Measurements from ENCODE around the gene GAB2.
"Not testable (repeated sequence)": the region's sequence is repeated elsewhere in the genome, so short reads cannot be mapped to it uniquely, and the experiment has no call there.

GAB2 gene

DNA sequence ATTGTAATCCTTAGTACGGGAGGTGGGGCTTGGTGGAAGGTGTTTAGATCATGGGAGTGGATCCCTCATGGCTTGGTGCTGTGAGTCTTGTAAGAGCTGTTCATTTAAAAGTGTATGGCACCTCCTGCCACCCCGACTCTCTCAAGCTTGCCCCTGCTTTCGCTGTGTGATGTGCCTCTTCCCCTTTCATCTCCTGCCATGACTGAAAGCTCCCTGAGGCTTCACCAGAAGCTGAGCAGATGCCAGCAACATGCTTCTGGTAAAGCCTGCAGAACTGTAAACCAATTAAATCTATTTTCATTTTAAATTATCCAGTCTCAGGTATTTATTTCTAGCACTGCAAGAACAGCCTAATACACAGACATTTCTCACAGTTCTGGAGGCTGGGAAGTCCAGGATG is 40.8 kb downstream of the GAB2 start:
- in situ Hi-C loops (cut with MboI; ENCODE audit: low pct_unique_long_range_greater_than_20kb, low sequenced_read_pairs), result no loop called here
- DNase-seq, result no peak

DNA sequence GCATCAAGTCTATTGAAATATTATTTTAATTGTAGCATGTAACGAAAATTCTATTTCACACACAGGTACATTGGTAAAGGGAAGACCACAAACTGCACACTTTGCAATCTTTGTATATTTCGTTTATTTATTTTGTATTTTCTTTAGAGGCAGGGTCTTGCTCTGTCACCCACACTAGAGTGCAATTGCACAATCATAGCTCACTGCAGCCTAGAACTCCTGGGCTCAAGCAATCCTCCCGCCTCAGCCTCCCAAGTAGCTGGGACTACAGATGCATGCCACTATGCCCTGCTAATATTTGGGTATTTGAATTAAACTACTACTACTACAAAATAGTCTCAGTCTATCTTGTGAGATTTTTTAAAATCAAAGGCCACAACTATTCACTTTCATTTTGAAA is 42.7 kb downstream of the GAB2 start:
- in situ Hi-C loops (cut with MboI; ENCODE audit: low pct_unique_long_range_greater_than_20kb, low sequenced_read_pairs), result no loop called here

DNA sequence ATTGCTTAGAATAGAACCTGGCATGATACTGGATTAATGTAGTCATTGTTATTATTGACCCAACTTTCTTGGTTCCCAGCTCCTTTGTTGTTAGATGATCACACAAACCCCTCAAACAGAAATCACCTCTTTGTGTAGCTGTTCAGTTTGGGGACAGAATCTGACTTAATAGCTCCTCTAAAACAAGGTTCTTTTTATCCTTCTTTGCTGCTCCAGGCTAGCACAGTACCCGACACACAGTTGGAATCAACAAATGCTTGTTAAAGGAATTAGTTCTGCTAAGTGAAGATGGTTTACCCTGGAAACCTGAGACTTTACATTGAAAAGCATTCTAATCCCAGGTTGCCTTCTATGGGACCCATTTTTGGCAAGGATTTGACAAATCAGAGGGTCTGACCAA is 43.9 kb downstream of the GAB2 start:
- in situ Hi-C loops (cut with MboI; ENCODE audit: low pct_unique_long_range_greater_than_20kb, low sequenced_read_pairs), result no loop called here
- no peak for DNase-seq

More for the DNA sequence above, 42.7 kb downstream of the GAB2 start:
- DNase-seq, result no peak

DNA sequence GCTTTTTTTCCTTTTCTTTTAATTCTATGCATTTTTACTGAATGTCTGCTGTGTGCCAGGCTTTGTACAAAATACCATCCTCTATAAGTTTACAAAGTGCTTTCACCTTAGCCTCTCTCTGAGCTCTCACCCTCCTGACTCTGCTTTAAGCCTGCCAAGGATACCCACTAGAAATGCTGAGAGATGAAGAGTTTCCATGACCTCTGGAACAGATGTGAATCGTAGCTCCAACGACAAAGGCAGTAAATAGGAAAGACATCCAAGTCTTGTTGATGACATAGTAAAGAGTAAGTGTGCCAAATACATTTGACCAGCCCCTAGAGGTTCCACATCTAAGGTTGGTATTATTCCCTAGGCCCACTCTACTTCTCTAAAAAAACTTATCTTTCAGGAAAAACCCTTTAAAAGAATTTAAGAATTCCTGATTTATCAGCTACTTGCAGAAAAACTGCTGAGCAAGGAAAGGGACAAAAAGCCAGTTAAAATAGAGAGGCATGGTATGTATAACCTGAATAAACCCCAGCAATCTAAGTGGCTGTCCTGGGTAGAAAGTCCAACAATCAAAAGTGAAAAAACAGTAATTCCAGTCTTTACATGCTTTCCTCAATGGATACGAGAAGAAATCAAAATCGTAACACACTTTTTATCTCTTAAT is 45.4 kb downstream of the GAB2 start:
- in situ Hi-C loops (cut with MboI; ENCODE audit: low pct_unique_long_range_greater_than_20kb, low sequenced_read_pairs), result no loop called here
- no peak for DNase-seq

DNA sequence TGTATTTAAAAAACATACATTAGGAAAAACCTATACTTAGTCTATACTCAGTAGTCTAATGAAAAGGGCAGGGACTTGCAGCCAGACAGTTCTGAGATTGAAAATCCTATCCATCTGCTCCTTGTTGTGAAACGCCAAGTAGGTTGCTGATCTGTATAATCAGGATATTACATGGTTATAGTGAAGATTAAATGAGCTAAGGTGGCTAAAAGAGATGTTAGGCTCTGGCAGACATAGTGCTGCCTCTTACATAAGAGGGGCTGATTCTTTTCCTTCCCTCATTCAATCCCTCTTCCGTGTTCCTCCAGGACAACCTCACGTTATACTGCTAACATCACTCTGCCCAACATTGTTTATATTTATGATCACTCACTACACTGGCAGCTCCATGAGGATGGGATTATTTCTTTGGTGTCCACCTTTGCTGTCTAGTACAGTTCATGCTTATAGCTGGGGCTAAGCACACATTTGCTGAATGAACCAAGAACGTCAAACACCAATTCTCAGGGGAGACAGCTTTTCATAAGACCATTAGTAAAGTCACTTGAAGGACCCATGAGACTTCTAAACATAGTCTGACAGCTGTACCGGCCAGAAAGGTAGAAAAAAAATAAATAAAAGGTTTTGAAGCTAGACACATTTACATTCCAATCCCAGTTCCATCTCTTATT is 46.3 kb downstream of the GAB2 start:
- in situ Hi-C loops (cut with MboI; ENCODE audit: low pct_unique_long_range_greater_than_20kb, low sequenced_read_pairs), result no loop called here
- no peak for DNase-seq

DNA sequence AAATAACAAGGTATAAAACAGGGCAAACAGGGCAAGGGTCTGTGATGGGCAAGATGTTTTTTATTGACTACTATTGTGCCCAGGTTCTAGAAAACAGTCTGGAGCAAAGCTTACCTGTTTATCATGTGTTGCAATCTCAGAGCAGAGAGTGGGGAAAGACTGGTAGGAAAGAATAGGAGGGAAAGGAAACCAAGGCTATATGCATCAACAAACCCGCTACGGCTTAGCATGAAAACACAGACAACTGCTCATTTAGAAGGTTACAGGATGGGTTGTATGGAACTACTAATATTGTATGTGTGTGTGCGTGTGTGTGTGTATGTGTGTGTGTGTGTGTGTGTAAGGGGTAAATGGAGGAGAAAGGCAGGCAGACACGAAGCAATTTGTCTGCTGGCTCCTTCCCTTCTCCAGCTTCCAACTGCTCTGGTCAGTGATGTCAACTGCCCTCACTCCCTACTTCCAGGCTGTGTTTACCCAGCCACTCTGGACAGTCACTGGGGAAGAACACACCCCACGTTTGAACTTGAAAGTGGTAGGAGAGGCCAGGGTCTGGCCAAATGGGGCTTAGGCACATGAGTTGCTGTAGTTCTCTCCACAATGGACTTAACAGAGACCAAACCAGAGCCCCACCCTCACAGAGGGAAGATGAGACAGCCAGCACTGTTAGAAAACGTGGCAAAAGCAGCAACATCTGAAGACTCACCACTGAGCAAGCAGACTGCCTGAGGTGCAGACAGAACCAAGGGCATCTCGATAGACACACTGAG is 47.0 kb downstream of the GAB2 start:
- no peak for DNase-seq
- in situ Hi-C loops (cut with MboI; ENCODE audit: low pct_unique_long_range_greater_than_20kb, low sequenced_read_pairs), result no loop called here

DNA sequence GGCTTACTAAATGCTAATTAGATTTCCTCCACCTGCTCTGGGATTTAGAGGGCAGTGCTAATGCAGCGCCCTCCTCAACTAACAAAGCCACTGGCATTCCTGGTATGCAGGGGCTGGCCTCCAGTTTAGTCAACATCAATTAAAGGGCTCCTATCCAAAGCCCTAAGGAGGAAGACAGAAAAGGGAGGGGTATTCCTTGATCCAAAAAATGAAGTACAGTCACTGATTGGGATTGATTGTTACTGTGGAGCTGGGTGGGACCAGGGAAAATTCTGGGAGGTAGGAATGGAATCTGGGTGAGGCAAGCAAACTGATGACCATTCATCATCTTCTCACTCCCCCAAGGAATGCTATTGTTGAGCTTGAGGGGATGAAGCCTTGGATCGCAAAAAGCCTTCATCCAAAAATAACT is 52.2 kb downstream of the GAB2 start:
- in situ Hi-C loops (cut with MboI; ENCODE audit: low pct_unique_long_range_greater_than_20kb, low sequenced_read_pairs), result no loop called here

DNA sequence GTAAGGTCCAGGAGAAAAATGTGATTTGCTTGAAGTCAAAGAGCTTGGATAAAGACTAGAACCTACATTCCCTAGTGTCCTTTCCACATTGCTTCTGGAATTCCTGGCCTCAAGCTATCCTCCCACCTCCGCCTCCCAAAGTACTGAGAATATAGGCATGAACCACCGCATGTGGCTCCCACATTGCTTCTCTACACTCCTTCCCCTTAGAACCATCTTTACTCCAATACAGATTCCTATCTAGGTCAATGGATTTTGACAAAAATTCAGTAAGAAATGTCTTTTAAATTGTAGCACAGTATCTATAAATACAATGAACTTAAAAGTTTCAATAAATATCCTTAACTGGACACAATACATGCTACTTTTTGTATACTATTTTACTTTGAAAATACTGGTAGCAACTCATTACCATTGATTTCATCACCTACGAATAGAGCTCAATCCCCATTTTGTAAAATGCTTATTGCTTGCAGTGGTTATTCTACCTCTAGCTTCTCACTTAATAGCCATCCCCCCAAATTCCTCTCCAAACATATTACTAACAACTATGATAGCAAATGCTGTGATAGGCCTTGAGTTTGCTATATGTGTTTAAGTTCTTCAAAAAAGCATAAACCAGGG is 53.4 kb downstream of the GAB2 start:
- in situ Hi-C loops (cut with MboI; ENCODE audit: low pct_unique_long_range_greater_than_20kb, low sequenced_read_pairs), result no loop called here
- no peak for DNase-seq

More for the DNA sequence above, 52.2 kb downstream of the GAB2 start:
- no peak for DNase-seq

DNA sequence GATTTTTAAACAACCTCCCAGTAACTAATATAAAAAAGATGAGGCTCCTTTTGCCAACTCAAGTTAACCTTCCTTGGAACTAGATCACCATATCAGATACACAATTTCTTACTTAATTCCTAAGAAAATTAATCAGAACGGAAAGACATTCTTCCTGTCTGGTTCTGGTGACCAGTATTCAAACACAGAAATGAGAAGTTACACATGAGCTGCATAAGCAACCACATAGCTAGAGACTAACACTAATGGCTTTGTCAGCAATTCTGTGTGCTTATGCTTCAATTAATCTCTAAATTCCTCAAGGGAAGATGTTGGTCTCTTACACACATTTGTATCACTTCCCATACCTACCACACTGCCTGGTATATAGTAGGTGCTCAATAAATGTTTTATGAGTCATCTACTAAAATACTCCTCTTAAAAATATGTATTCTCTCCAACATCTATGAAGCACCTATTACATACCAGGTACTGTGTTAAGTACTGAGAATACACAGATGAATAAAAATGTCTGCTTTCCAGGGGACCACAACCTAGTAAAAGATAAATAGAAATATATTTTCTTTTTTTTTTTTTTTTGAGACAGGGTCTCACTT is 54.5 kb downstream of the GAB2 start:
- DNase-seq, result peak; percentile 51
- in situ Hi-C loops (cut with MboI; ENCODE audit: low pct_unique_long_range_greater_than_20kb, low sequenced_read_pairs), result no loop called here

DNA sequence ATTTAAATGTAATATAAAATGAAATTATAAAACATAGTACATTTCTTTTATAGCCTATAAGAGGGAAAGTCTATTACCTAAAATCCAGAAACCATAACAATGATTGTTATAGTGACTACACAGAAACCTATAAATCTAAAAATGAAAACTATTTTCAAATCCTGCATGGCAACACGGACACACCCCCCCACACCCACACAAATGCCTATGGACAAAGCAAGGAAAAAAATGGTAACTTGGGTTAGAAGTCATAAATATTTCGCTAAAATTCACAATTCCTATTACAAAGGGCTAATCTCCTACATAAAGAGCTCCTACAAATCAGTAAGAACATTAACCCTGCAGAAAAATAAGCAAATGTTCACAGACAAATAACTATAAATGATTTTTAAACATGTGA is 56.4 kb downstream of the GAB2 start:
- no peak for DNase-seq
- in situ Hi-C loops (cut with MboI; ENCODE audit: low pct_unique_long_range_greater_than_20kb, low sequenced_read_pairs), result no loop called here

DNA sequence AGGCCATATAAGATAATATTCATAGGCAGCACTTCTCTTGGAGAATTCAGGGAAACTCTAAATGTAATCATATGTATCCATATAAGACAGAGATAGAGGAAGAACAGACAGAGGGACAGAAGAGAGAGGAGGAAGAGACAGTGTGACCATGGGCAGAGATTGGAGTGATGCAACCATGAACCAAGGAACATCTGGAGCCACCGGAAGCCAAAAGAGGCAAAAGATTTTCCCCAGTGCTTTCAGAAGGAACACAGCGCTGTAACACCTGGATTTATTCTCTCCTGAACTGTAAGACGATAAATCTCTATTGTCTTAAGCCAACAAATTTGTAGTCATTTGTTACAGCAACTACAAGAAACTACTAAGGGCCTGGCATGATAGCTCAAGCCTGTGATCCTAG is 57.7 kb downstream of the GAB2 start:
- in situ Hi-C loops (cut with MboI; ENCODE audit: low pct_unique_long_range_greater_than_20kb, low sequenced_read_pairs), result no loop called here
- peak; percentile 77 for DNase-seq

DNA sequence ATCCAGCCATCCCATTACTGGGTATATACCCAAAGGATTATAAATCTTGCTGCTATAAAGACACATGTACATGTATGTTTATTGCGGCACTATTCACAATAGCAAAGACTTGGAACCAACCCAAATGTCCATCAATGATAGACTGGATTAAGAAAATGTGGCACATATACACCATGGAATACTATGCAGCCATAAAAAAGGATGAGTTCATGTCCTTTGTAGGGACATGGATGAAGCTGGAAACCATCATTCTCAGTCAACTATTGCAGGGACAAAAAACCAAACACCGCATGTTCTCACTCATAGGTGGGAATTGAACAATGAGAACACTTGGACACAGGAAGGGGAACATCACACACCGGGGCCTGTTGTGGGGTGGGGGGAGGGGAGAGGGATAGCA is 59.7 kb downstream of the GAB2 start:
- DNase-seq; in situ Hi-C loops (cut with MboI; ENCODE audit: low pct_unique_long_range_greater_than_20kb, low sequenced_read_pairs): not testable (repeated sequence)

DNA sequence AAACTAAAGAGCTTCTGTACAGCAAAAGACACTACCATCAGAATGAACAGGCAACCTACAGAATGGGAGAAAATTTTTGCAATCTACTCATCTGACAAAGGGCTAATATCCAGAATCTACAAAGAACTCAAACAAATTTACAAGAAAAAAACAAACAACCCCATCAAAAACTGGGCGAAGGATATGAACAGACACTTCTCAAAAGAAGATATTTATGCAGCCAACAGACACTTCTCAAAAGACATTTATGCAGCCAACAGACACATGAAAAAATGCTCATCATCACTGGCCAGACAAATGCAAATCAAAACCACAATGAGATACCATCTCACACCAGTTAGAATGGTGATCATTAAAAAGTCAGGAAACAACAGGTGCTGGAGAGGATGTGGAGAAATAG is 60.2 kb downstream of the GAB2 start:
- in situ Hi-C loops (cut with MboI; ENCODE audit: low pct_unique_long_range_greater_than_20kb, low sequenced_read_pairs), result not testable (repeated sequence)

DNA sequence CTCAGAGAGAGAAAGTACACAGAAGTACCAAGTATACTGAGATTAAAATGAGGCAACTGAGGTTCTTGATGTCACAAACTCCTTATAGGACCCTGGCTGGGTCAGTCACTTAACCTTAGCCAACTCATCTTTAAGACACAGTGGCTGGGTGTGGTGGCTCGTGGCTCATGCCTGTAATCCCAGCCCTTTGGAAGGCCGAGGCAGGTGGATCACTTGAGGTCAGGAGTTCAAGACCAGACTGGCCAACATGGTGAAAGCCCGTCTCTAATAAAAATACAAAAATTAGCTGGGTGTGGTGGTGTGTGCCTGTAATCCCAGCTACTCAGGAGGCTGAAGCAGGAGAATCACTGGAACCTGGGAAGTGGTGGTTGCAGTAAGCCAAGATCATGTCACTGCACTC is 61.9 kb downstream of the GAB2 start:
- DNase-seq; in situ Hi-C loops (cut with MboI; ENCODE audit: low pct_unique_long_range_greater_than_20kb, low sequenced_read_pairs): not testable (repeated sequence)

More for the DNA sequence above, 60.2 kb downstream of the GAB2 start:
- not testable (repeated sequence) for DNase-seq

DNA sequence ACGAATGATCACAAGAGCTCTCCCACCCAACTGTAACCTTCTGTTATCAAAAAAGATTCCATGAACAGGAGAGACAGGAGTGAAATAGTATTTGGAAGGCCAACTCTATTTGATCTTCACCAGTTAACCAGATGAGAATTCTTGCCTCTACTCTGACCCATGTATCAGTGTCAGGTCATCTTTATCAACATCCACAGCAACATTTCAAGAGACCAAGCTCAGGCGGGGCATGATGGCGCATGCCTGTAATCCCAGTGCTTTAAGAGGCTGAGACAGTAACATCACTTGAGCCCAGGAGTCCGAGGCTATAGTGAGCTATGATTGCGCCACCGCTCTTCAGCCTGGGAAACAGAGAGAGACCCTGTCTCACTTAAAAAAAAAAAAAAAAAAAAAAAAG is 62.3 kb downstream of the GAB2 start:
- DNase-seq, result no peak
- in situ Hi-C loops (cut with MboI; ENCODE audit: low pct_unique_long_range_greater_than_20kb, low sequenced_read_pairs), result no loop called here

DNA sequence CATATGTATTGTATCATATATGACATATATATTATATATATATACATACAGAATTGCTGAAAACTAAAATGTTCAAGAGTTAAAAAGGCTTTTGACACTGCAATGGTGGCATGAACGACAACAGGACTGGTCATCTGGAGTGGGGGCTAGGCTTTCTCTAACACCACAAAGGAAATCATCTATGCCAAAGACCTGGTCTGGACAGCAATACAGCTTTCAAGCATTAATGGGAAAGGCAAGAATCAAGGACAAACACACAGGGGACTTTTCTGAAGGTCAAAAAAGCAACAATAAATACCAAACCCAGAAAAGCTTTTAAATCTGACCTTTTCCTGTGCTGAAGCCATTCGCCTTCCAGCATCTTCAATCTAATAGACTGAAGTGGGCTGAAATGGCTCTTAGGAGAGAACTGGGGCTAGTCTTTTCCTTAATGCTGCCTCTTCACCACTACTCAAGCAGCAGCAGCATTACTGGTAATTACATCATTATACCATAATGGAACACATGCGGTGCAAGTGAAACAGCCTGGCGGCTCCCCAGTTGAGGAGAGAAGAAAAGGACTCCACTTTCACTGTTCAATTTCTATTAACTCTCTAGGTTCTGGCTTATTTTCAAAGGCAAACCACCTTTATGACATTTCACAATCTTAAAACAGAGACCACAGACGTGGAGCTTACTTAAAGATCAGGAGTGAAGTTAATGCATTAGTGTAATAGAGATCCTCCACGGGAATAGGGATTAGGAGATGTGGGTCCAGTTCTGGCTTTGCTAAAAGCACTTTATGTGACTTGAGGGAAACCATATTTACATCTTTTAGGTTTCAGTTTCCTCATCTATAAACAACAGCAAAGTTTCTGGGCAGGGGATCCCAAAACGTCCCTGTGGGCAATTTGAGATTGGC is 63.0 kb downstream of the GAB2 start:
- peak; percentile 56 for DNase-seq
- in situ Hi-C loops (cut with MboI; ENCODE audit: low pct_unique_long_range_greater_than_20kb, low sequenced_read_pairs), result no loop called here

DNA sequence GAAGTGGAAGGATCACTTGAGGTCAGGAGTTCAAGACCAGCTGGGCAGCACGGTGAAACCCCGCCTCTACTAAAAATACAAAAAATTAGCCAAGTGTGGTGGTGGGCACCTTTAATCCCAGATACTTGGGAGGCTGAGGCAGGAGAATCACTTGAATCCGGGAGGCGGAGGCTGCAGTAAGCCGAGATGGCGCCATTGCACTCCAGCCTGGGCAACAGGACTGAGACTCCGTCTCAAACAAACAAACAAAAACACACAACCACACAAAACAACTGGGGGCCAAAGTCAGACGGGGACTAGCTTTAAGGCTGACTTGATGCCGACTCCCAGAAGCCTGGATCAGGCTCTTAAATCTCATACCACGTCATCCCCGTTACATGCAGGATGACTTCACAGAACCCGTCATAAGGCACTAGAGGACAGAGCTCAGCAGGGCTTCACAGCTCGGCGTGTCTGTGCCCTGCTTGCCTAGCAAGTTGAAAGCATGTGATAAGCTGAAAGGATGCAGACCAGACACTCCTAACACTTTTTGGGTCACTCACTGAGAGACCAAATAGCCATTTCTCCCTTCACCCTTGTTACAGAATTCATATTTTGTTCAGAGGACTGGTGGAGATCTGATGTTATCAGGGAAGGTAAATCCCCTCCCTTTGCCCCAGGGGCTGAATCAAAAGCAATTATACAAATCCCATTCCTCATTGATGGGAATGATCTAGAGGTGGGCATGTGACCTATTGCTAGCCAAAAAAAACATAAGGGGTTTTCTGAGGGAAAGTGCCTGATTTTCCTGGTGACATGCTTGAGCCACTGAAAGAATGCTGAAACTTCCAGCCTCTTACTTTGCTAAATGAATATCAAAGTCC is 65.4 kb downstream of the GAB2 start:
- no peak for DNase-seq
- in situ Hi-C loops (cut with MboI; ENCODE audit: low pct_unique_long_range_greater_than_20kb, low sequenced_read_pairs), result no loop called here

DNA sequence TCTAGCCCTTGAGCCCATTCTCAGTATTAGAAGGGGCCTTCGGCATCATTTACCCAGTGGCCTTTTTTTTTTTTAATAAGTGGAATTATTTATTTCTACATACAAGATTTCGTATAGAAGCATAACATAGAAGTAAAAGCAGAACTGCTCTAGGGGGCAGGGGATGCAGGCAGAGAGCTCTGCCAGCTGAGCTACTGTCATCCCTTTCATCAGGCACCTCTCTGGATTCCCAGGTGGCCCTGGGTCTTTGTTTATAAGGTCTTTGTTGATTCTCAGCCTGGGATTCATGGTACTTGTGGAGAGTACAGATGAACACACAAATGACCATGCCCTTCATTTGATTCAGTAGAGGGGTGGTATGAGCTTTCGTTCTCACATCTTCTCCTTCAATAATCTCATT is 66.4 kb downstream of the GAB2 start:
- no peak for DNase-seq
- in situ Hi-C loops (cut with MboI; ENCODE audit: low pct_unique_long_range_greater_than_20kb, low sequenced_read_pairs), result no loop called here

All from KBM-7 (cell line).